ENCODE data around the gene SFMBT1.

SFMBT1 gene, protein sequence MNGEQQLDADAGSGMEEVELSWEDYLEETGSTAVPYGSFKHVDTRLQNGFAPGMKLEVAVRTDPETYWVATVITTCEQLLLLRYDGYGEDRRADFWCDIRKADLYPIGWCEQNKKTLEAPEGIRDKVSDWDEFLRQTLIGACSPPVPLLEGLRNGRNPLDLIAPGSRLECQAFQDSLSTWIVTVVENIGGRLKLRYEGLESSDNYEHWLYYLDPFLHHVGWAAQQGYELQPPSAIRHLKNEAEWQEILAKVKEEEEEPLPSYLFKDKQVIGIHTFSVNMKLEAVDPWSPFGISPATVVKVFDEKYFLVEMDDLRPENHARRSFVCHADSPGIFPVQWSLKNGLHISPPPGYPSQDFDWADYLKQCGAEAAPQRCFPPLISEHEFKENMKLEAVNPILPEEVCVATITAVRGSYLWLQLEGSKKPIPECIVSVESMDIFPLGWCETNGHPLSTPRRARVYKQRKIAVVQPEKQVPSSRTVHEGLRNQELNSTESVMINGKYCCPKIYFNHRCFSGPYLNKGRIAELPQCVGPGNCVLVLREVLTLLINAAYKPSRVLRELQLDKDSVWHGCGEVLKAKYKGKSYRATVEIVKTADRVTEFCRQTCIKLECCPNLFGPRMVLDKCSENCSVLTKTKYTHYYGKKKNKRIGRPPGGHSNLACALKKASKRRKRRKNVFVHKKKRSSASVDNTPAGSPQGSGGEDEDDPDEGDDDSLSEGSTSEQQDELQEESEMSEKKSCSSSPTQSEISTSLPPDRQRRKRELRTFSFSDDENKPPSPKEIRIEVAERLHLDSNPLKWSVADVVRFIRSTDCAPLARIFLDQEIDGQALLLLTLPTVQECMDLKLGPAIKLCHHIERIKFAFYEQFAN

GRCh38 chr3:53045518-53046170, at the start of gene SFMBT1:
Gene SFMBT1 (minus strand): TSS chr3:53046073. CDS start chr3:52969128, 76,945 bp downstream.
- DNase-seq = peak; percentile 36

DNA sequence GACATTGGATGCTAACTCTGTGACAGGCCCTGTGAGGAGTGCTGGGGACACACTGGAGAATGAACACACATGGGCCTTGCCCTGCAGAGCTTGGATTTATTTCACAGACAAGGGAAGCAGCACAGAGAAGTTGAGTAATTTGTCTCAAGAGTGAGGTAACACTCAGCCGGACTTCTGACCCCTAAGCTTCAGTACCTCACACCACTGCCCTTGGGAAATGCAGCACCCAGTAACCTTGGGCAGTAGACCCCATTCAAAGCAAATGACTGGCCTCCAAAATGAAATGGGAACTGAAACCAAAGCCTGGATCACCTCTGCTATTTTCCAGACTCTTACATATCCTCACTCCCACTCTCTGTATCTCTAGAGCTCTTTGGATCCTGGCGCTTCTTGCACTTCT, 47.1 kb upstream of the SFMBT1 start:
- no peak for DNase-seq

DNA sequence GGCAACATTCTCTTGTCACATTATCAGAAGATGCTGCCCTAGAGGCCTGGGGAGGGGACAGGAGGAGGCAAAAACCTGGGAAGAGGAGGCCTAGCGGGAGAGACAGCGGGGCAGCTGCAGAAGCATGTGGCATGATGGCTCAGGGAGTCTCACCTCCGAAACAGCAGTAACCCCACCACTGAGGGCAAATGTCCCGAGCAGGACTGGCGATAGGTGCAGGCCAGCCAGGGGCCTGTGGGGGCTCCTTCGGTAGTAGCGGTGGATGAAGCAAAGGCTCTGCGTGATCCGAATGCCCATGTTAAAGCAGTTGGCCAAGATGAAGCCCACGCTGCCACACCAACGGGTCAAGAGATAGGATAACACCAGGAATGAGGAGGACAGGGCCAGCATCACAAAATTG, 46.3 kb upstream of the SFMBT1 start:
- no peak for DNase-seq

DNA sequence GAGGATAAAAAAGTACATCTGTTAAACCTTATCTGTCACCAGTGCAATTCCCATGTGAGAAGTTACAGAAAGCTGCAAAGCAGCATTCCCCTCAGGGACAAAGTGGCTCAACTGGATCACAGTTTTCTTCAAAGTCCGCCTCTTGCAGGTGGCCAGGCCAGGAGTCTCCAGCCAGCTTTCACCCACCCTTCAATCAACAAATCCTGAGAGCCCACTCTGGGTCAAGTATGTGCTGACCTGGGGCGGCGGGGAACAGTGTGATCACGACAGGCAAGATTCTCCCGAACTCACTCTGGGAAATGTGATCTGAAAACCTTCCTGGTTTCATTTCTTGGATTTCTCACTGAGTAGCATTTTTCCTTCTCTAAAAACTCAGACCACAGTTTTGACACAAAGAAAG, 45.1 kb upstream of the SFMBT1 start:
- no peak for DNase-seq

DNA sequence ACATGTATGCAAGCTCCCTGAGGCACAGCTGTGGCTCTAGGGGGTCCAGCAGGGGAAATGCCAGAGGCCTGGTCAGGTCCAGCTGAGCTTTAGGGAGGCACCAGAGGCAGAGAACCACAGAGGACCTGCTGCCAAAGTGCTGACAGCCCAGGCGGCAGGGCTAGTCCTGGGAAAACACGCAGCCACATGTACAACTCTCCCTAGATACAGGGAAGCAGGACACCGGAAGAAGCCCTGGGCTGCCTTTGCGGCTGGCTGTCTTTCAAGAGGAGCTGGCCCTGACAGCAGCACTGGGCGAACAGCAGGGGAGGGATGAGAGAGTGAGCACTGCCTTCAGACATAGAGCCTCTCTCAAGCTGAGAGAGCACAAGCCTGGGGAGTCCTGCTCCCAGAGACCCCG, 43.6 kb upstream of the SFMBT1 start:
- no peak for DNase-seq

- no peak for DNase-seq
Measured at GRCh38 chr3:53085476-53085875, 39.6 kb upstream of the SFMBT1 start.

DNA sequence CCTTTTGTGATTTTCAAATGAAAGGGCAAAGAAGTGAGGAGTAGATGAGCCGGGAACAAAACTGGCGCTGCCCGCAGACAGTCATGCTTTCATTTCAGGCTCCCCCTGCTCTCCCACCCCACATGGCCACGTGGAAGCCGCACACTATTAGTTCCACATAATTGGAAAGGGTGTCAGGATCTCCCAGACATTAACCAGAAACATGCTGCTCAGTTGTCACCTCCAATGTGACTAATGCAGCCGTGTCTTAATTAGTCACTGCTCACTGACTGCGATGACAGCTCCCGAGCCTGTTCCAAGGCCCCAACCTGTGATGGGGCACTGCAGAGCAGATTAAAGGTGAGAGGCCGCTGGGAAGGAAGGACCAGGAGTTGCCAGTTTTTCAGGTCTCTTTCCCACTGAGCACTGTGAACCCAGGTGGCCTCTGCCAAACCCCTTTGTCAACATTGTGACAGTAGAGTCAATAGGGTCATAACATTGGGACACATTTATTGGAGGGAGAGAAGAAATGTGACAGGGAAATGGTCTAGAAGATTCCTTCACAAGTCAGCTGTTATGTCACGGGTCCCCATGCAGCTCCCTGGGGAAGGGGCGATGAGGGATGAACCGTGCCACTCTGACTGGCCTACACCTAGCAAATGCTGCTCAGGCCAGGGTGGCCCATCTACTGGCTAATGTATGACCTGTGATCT, 38.6 kb upstream of the SFMBT1 start:
- DNase-seq = no peak

DNA sequence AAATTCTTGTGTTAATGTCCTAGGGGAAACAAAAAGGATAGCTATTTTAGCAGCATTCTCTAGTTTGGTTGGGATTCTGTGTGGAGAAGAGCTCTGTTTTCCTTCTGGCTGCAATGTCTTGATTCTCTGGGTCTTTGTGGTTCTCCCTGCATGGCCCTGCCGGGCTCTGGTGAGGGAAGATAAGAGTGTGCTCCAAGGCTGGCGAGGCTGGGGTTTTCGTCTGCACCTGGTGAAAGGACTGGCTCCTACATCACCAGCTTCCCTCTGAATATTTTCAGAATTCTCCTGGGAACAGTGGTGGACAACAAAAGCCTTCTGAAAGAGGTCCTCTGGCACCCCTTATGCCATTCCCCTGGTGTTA, 38.1 kb upstream of the SFMBT1 start:
- DNase-seq = no peak

GRCh38 chr3:53083521-53083920, 37.6 kb upstream of the SFMBT1 start:
- no peak for DNase-seq

DNA sequence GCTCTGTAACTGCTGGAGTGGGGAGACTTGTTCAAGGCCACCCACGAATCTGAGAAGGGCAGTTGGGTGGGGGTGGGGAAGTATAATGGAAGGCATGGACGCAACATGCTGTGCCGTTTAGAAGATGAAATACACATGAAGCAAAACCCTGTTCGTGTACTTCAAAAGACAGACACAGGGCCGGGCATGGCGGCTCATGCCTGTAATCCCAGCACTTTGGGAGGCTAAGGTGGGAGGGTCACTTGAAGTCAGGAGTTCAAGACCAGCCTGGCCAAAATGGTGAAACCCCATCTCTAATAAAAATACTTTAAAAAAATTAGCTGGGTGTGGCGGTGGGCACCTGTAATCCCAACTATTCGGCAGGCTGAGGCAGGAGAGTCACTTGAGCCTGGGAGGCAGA, 36.9 kb upstream of the SFMBT1 start:
- DNase-seq = no peak

DNA sequence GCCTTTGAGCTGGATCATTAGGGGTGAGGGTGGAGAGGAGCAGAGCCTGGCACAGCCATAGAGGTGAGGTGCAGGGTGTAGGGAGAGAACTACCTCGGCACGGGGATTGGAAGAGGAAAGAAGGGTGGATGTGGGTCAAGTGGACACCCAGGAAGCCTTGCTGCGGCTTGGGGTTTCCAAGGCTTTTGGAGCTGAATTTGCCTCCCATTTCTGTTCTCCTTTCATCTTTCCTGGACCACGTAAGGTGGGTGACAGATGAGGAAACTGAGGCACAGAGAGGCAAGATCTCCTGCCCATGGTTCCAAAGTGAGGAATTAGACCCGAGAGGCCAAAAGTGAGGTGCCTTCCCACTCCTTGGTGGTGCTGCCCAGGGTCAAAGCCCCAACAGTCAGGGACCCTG, 35.4 kb upstream of the SFMBT1 start:
- no peak for DNase-seq

GRCh38 chr3:53080612-53081205, 34.8 kb upstream of the SFMBT1 start:
- DNase-seq = no peak

- no peak for DNase-seq
Measured at GRCh38 chr3:53079791-53080555, 34.1 kb upstream of the SFMBT1 start.

DNA sequence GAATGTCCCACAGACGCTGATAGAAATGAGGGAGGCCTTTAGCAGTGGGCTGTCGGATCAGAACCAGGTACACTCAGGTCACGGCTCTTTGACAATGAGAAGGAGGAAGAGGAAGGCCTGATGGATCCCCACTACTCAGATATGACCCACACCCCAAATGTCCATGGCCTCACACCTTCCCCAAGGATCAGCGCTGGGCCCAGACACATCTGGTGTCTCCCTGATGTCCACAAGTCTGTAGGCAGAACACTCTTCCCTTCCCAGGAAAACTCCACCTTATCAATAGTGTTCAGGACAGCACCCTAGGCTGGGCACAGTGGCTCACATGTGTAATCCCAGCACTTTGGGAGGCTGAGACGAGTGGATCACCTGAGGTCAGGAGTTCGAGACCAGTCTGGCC, 33.3 kb upstream of the SFMBT1 start:
- DNase-seq = no peak

DNA sequence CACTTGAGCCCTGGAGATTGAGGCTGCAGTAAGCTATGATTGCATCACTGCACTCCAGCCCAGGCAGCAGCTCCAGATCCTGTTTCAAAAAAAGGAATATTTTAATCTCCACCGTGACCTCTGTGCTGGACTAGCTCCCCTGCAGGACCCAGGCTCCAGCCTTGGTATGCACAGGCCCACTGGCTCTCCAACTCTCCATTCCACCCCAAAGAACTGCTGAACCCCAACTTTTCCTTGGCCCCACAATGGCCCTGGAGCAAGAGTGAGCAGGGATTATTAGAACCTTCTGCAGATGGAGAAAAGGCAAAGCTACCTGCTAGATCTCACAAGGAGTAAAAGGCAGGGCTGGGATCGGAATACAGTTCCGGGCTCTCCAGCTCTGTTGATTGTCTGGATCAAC, 32.8 kb upstream of the SFMBT1 start:
- no peak for DNase-seq

GRCh38 chr3:53077476-53078220, 31.8 kb upstream of the SFMBT1 start:
- no peak for DNase-seq

DNA sequence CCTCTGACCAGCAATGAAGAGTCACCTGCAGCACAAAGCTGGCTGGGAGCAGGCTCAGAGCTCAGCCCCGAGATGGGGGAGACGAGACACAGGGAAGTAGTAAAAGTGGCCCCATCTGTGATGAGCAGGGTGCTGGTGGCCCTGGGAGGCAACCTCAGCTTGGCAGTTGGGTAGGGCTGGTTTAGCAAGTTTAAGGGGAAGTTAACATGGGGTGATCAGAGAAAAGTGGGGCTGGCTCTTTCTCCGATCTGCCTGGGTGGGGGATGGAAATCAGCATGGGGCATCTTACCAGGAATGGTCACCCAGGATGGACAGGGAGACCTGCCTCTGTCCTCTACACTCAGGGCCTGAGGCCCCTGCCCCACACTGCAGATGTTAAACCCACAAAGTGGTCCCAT, 29.9 kb upstream of the SFMBT1 start:
- no peak for DNase-seq

GRCh38 chr3:53074761-53075742, 29.2 kb upstream of the SFMBT1 start:
- no peak for DNase-seq

GRCh38 chr3:53074366-53074696, 28.5 kb upstream of the SFMBT1 start:
- DNase-seq = no peak
